Subcutaneous abdominal adipose tissue (tissue), 5 donors: ENCODE results near the gene MICB.
A peak's percentile ranks its signal among the peaks of the same experiment; 100 is the strongest.
"Not testable (repeated sequence)": the region's sequence is repeated elsewhere in the genome, so short reads cannot be mapped to it uniquely, and the experiment has no call there.

ENCODE experiments used
- H3K27ac ChIP-seq: one replicate; pipeline ENCODE4 v1.7.0; 2013; ENCODE audit warnings: low read depth, mild to moderate bottlenecking, inconsistent platforms, low read length, moderate library complexity
- H3K27me3 ChIP-seq, 5 donors: one replicate each; pipeline ENCODE4 v1.7.0; 2013; ENCODE audit warnings: low read length in 5 of 5, inconsistent platforms in 1 of 5; ENCODE audit not compliant: control insufficient read depth in 5 of 5, insufficient read depth in 4 of 5
- H3K36me3 ChIP-seq, 5 donors: one replicate each; pipeline ENCODE4 v1.7.0; 2013; ENCODE audit warnings: low read length in 5 of 5; ENCODE audit not compliant: control insufficient read depth in 5 of 5, insufficient read depth in 5 of 5
- H3K4me1 ChIP-seq, 5 donors: one replicate each; pipeline ENCODE4 v1.7.0; 2013; ENCODE audit warnings: low read length in 5 of 5, mild to moderate bottlenecking in 3 of 5, moderate library complexity in 1 of 5; ENCODE audit not compliant: control insufficient read depth in 5 of 5, insufficient read depth in 5 of 5
- H3K4me3 ChIP-seq, 5 donors: one replicate each; pipeline ENCODE4 v1.7.0; 2013; ENCODE audit warnings: low read length in 5 of 5, low read depth in 1 of 5
- H3K9ac ChIP-seq, 5 donors: one replicate each; pipeline ENCODE4 v1.7.0; 2013; ENCODE audit warnings: low read length in 5 of 5, mild to moderate bottlenecking in 4 of 5, moderate library complexity in 3 of 5
- H3K9me3 ChIP-seq, 5 donors: one replicate each; pipeline ENCODE4 v1.7.0; 2013; ENCODE audit warnings: low read length in 5 of 5; ENCODE audit not compliant: control insufficient read depth in 5 of 5
- donor health status: healthy.
- donor health status: healthy.
- donor health status: healthy.
- donor health status: healthy.
- donor health status: healthy.

Gene MICB

DNA sequence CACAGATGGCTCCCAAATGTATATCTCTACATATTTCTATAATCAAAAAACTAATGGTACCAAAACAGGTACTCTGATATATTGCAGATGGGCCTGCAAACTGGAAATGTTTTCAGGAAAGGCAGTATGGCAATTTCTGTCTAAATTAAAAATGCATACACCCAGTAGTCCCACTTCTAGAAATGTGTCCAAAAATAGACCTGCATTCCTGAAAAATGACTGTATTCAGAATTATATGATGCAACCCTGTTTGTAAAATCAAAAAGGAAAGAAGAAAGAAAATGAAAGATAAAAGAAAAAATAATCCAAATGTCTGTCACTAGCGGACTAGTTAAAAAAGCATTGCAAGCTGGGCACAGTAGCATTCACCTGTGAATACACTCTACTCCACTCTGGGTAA, 12.9 kb upstream of the MICB start:
- Histone ChIP-seq H3K36me3 (no peaks in the 10 kb centered on the region), H3K9me3 (no peaks in the 10 kb centered on the region), H3K4me1 (no peaks in the 10 kb centered on the region), H3K4me3 (no peak overlapping the region), H3K9ac (no peak overlapping the region), H3K27me3 (peaks cover 0 to 3% (median 0%) of the 10 kb centered on the region in 5 donors), H3K27ac (no peak overlapping the region)

- not testable (repeated sequence) for H3K4me3 ChIP-seq, H3K9me3 ChIP-seq, H3K27me3 ChIP-seq, H3K27ac ChIP-seq, H3K36me3 ChIP-seq, H3K9ac ChIP-seq, H3K4me1 ChIP-seq
Observed at GRCh38 chr6:31486065-31486837, 11.7 kb upstream of the MICB start.

- not testable (repeated sequence) for H3K27me3 ChIP-seq, H3K27ac ChIP-seq, H3K4me1 ChIP-seq, H3K36me3 ChIP-seq, H3K4me3 ChIP-seq, H3K9ac ChIP-seq, H3K9me3 ChIP-seq
Observed at GRCh38 chr6:31487674-31488073, 10.3 kb upstream of the MICB start.

- Histone ChIP-seq H3K36me3 (no peaks in the 10 kb centered on the region), H3K27ac (no peak overlapping the region), H3K4me3 (no peak overlapping the region), H3K9ac (no peak overlapping the region), H3K27me3 (peaks cover 0 to 3% (median 0%) of the 10 kb centered on the region in 5 donors), H3K4me1 (peaks cover 0 to 14% (median 6%) of the 10 kb centered on the region in 5 donors), H3K9me3 (no peaks in the 10 kb centered on the region)
Observed at GRCh38 chr6:31489086-31489485, 8.9 kb upstream of the MICB start.

GRCh38 chr6:31490115-31490873, 7.7 kb upstream of the MICB start:
- Histone ChIP-seq H3K27ac (no peak overlapping the region), H3K4me3 (no peak overlapping the region), H3K27me3 (peaks cover 0 to 3% (median 0%) of the 10 kb centered on the region in 5 donors), H3K4me1 (peaks cover 0 to 20% (median 9%) of the 10 kb centered on the region in 5 donors), H3K36me3 (no peaks in the 10 kb centered on the region), H3K9ac (no peak overlapping the region), H3K9me3 (no peaks in the 10 kb centered on the region)

DNA sequence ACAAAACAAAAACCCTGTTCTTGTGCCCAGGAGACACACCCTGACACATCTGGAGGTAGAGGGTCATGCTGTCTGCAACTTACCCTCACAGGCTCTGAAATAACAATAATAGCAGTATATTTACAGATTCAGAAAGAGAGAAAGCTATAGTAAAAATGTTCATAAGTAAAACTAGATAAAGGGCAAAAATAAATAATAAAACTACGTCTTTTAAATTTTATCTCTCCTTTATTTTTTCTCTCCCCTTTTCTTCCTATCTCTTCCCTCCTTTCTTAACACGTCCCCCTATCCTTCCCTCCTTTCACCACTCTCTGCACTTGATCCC, 4.4 kb upstream of the MICB start:
- H3K4me1 ChIP-seq, result peaks cover 0 to 46% (median 28%) of the 10 kb centered on the region in 5 donors
- not testable (repeated sequence) for H3K27me3 ChIP-seq, H3K27ac ChIP-seq, H3K36me3 ChIP-seq, H3K9me3 ChIP-seq, H3K9ac ChIP-seq
- H3K4me3 ChIP-seq, result peak overlapping the region in 3 of 5 donors; percentile 73 to 78 (median 73)

- Histone ChIP-seq H3K4me1 (peaks cover 0 to 52% (median 32%) of the 10 kb centered on the region in 5 donors), H3K9me3 (no peaks in the 10 kb centered on the region), H3K9ac (peak overlapping the region in 4 of 5 donors; percentile 48 to 71 (median 65)), H3K36me3 (no peaks in the 10 kb centered on the region), H3K27ac (peak overlapping the region; percentile 30), H3K4me3 (peak overlapping the region; percentile 58 to 78 (median 73)), H3K27me3 (peaks cover 0 to 4% (median 0%) of the 10 kb centered on the region in 5 donors)
Observed at GRCh38 chr6:31493875-31494694, 3.9 kb upstream of the MICB start.

DNA sequence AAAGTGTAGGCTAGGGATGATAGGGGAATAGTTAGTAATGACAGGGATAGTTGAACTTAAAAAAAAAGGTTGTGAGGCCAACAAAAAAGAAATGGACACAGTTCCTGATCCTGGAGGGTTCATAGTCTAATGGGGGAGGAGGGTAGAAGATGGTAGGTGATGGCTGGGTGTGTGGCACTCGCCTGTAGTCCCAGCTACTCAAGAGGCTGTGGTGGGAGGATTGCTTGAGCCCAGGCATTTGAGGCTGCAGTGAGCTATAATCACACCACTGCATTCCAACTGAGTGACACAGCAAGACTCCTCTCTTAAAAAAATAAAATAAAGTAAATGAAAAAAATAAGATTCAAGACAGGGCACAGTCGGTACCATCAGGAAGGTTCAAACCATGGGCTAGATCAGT, 2.4 kb upstream of the MICB start:
- no peaks in the 10 kb centered on the region for H3K9me3 ChIP-seq
- H3K27me3 ChIP-seq, result peaks cover 0 to 8% (median 3%) of the 10 kb centered on the region in 5 donors
- no peak overlapping the region for H3K27ac ChIP-seq
- peak overlapping the region in 4 of 5 donors; percentile 63 to 78 (median 73) for H3K4me3 ChIP-seq
- no peaks in the 10 kb centered on the region for H3K36me3 ChIP-seq
- peak overlapping the region in 2 of 5 donors; percentile 51 to 60 for H3K9ac ChIP-seq
- H3K4me1 ChIP-seq, result peaks cover 0 to 53% (median 32%) of the 10 kb centered on the region in 5 donors

- H3K36me3 ChIP-seq, H3K27me3 ChIP-seq: not testable (repeated sequence)
- peaks cover 0 to 51% (median 30%) of the 10 kb centered on the region in 5 donors for H3K4me1 ChIP-seq
Observed at GRCh38 chr6:31496826-31497225, 1.1 kb upstream of the MICB start.

More at GRCh38 chr6:31496826-31497225, 1.1 kb upstream of the MICB start:
- not testable (repeated sequence) for H3K27ac ChIP-seq, H3K9me3 ChIP-seq, H3K9ac ChIP-seq
- H3K4me3 ChIP-seq, result peak overlapping the region in 1 of 5 donors; percentile 73
